ENCODE measurements around the gene AGMO. TPM values are rescaled to one million over a fixed set of nuclear protein-coding genes. Genes with fewer than 3 reads are reported as not detected.

AGMO gene
- total and polyA plus RNA-seq, 7 donors: 0.16 to 0.42 (median 0.36) TPM; not detected in 4

DNA sequence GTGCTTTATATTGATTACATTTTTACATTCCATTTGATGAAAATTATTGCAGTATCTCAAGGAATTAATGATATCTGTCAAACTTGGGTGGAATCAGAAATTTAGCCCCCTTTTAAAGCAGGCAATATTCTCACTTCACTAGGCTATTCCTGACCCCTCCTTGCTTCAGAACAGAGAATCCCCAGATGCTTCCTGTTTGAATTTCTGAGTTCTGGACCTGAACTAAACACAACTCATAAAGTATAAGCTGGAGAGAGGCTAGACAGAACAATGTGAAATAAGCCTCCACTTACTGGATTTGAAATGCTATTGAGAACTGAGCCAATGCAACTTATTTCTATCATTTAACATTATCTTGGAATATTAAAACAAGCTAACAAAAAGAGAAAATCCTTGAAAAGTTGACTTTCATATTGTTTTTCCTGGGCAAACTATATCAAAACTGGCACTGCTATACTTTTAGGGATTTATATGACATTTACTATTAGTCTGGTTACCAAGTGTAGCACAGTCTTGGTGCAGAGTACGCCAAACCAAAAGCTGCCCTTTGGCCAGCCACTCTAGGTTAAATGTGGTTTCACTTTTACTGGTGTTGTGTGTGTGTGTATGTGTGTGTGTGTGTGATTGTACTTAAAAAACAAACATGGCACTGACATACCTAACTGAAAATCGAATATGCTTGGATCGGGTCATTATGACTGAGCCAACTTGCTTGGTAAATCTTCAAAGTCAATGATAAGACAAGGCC is 19.0 kb upstream of the AGMO start:
- no peak for DNase-seq
- H3K27ac ChIP-seq: peak overlapping the region in 3 of 4 donors; percentile 18 to 49 (median 22)
- H3K36me3 ChIP-seq: no peaks in the 10 kb centered on the region
- intact Hi-C loops (cut with DNase I): no loop called here
- WGBS, 2 donors: 29 to 62% methylated on average over 3 of the region's 3 CpGs
- H3K9me3 ChIP-seq: no peaks in the 10 kb centered on the region
- no peak for TF ChIP-seq POLR2AphosphoS5 (IDR thresholded peaks at IDR 0.05)
- TF ChIP-seq POLR2A (IDR thresholded peaks at IDR 0.05): no peak
- H3K27me3 ChIP-seq: no peaks in the 10 kb centered on the region
- H3K4me1 ChIP-seq: peaks cover 0 to 15% (median 14%) of the 10 kb centered on the region in 4 donors
- H3K4me3 ChIP-seq: no peak overlapping the region

DNA sequence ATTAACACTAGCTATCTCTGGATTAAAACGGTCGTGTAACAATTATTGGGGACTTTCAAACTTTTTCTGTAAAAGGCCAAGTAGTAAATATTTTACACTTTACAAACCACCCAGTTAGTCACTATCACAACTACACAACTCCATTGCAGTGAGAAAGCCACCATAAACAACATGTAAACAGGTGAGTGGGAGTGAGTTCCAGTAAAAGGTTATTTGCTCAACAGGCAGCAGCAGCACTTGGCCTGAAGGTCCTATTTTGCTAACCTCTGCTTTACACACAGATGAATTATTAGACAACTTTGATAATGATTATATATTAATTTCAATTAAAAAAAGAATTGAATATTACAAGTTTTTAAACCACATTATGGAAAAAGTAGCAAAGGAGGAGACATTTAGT is 15.8 kb upstream of the AGMO start:
- Histone ChIP-seq H3K36me3 (no peaks in the 10 kb centered on the region), H3K27me3 (no peaks in the 10 kb centered on the region), H3K27ac (no peak overlapping the region), H3K4me1 (peaks cover 0 to 15% (median 14%) of the 10 kb centered on the region in 4 donors), H3K9me3 (no peaks in the 10 kb centered on the region), H3K4me3 (no peak overlapping the region)
- WGBS, 2 donors: 95 to 96% methylated on average over 2 of the region's 2 CpGs
- no peak for TF ChIP-seq POLR2AphosphoS5 (IDR thresholded peaks at IDR 0.05)
- no peak for TF ChIP-seq POLR2A (IDR thresholded peaks at IDR 0.05)
- TF ChIP-seq, protein P1, sequence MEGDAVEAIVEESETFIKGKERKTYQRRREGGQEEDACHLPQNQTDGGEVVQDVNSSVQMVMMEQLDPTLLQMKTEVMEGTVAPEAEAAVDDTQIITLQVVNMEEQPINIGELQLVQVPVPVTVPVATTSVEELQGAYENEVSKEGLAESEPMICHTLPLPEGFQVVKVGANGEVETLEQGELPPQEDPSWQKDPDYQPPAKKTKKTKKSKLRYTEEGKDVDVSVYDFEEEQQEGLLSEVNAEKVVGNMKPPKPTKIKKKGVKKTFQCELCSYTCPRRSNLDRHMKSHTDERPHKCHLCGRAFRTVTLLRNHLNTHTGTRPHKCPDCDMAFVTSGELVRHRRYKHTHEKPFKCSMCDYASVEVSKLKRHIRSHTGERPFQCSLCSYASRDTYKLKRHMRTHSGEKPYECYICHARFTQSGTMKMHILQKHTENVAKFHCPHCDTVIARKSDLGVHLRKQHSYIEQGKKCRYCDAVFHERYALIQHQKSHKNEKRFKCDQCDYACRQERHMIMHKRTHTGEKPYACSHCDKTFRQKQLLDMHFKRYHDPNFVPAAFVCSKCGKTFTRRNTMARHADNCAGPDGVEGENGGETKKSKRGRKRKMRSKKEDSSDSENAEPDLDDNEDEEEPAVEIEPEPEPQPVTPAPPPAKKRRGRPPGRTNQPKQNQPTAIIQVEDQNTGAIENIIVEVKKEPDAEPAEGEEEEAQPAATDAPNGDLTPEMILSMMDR (IDR thresholded peaks at IDR 0.05): no peak
- TF ChIP-seq EP300 (IDR thresholded peaks at IDR 0.05): no peak
- DNase-seq: no peak
- intact Hi-C loops (cut with DNase I): no loop called here

DNA sequence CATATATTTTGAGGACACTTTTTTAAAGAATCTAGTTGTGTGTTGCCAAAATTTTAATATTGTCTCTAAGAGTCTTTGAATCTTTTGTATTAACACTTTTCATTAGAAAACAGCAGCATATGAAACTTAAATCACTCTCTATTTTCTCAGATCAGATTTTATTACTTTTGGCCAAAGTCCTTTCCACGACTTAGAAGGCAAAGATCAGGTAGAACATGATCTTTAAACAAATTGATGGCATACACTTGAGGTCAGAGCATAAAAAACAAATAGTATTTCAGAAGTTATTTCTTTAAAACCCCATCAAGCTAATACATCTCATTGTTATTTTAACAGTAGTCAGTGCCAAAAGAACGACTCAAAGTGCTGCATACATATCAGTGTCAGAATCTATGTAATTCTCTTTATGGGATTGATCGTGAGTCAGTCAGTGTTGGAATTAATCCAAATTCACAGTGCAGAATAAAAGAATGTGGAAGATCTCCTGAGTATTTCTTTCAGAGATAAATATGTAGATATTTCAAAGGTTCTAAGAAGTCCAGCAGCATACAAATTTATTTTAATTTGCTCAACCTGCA is 9.6 kb upstream of the AGMO start:
- H3K9me3 ChIP-seq: no peaks in the 10 kb centered on the region
- peaks cover 0 to 13% (median 2%) of the 10 kb centered on the region in 4 donors for H3K4me1 ChIP-seq
- H3K36me3 ChIP-seq: no peaks in the 10 kb centered on the region
- TF ChIP-seq EP300 (IDR thresholded peaks at IDR 0.05) (no peak), POLR2AphosphoS5 (IDR thresholded peaks at IDR 0.05) (no peak), POLR2A (IDR thresholded peaks at IDR 0.05) (no peak)
- TF ChIP-seq, protein P1 (IDR thresholded peaks at IDR 0.05): no peak
- no peak overlapping the region for H3K4me3 ChIP-seq
- WGBS, 2 donors: 8 to 52% methylated on average over 3 of the region's 3 CpGs
- intact Hi-C loops (cut with DNase I): no loop called here
- H3K27ac ChIP-seq: no peak overlapping the region
- no peak for DNase-seq
- no peaks in the 10 kb centered on the region for H3K27me3 ChIP-seq

DNA sequence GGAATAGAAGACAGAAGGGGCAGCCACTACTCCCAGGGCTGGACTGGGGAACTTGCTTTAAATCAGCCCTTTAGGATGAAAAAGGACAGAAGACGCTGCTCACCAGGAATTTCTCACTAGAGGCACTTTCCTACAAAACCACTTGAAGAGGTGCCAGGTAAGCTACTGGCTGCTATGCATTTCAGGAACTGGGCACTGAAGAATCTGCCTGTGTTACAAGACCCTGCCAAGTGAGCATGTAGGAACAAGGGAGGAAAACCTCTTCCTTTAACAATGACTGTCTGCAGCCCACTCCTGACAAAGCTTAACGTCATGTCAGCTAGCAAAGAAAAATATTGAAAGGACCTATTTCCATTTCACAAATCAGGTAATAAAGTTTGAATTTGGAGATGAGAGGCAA is 5.8 kb upstream of the AGMO start:
- no peak overlapping the region for H3K4me3 ChIP-seq
- TF ChIP-seq POLR2A (IDR thresholded peaks at IDR 0.05) (no peak), POLR2AphosphoS5 (IDR thresholded peaks at IDR 0.05) (no peak), EP300 (IDR thresholded peaks at IDR 0.05) (no peak)
- TF ChIP-seq, protein P1 (IDR thresholded peaks at IDR 0.05): no peak
- DNase-seq: no peak
- intact Hi-C loops (cut with DNase I): no loop called here
- no peak overlapping the region for H3K27ac ChIP-seq
- H3K9me3 ChIP-seq: no peaks in the 10 kb centered on the region
- H3K27me3 ChIP-seq: no peaks in the 10 kb centered on the region
- no peaks in the 10 kb centered on the region for H3K36me3 ChIP-seq
- H3K4me1 ChIP-seq: peaks cover 0 to 13% (median 2%) of the 10 kb centered on the region in 4 donors
- 75 to 80% methylated on average over 2 of the region's 2 CpGs for WGBS, 2 donors

DNA sequence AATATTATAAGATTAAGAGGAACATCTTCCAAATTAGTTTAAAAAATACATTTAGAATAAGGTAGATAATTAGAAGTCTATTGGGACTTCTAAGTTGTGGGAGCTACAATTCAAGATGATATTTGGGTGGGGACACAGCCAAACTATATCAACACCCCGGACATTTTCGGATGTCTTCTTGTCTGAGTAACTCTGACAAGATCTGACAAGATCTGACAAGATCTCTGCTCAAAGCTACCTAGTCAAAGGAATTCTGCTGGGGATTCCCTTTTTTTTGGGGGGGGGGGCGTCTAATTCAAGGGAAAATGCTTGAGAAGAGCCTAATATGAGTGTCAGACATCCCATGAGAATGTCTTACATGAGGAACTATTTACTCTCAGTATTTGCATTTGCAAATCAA is 5.2 kb upstream of the AGMO start:
- no peak for TF ChIP-seq EP300 (IDR thresholded peaks at IDR 0.05)
- no peak for TF ChIP-seq POLR2A (IDR thresholded peaks at IDR 0.05)
- no peak for TF ChIP-seq POLR2AphosphoS5 (IDR thresholded peaks at IDR 0.05)
- TF ChIP-seq, protein P1 (IDR thresholded peaks at IDR 0.05): no peak
- H3K36me3 ChIP-seq: no peaks in the 10 kb centered on the region
- H3K27ac ChIP-seq: no peak overlapping the region
- H3K27me3 ChIP-seq: no peaks in the 10 kb centered on the region
- intact Hi-C loops (cut with DNase I): no loop called here
- 86 to 88% methylated on average over 3 of the region's 3 CpGs for WGBS, 2 donors
- H3K4me1 ChIP-seq: peaks cover 0 to 13% (median 2%) of the 10 kb centered on the region in 4 donors
- H3K9me3 ChIP-seq: no peaks in the 10 kb centered on the region
- DNase-seq: no peak
- no peak overlapping the region for H3K4me3 ChIP-seq
